HG03025 (cell line): ENCODE results near the gene SRSF7.
"Not testable (repeated sequence)": the region's sequence is repeated elsewhere in the genome, so short reads cannot be mapped to it uniquely, and the experiment has no call there.

Experiments
- ATAC-seq: cut with Tn5 transposase; IDR thresholded peaks from one replicate; pipeline ENCODE4 v1.9.1; 2021; ENCODE audit warnings: mild to moderate bottlenecking, moderate library complexity; ENCODE audit not compliant: unreplicated experiment, low FRiP score

Gene SRSF7

GRCh38 chr2:38706846-38707345 lies 44.3 kb downstream of the SRSF7 start:
- no peak for ATAC-seq

- no peak for ATAC-seq
These were observed 46.5 kb downstream of the SRSF7 start for GRCh38 chr2:38704664-38705063.

- ATAC-seq: not testable (repeated sequence)
These were observed 47.8 kb downstream of the SRSF7 start for GRCh38 chr2:38703336-38703735.

GRCh38 chr2:38702413-38702812 lies 48.7 kb downstream of the SRSF7 start:
- no peak for ATAC-seq

GRCh38 chr2:38701542-38701941 lies 49.6 kb downstream of the SRSF7 start:
- ATAC-seq: no peak

GRCh38 chr2:38700881-38701458 lies 50.2 kb downstream of the SRSF7 start:
- no peak for ATAC-seq

GRCh38 chr2:38700113-38700785 lies 50.9 kb downstream of the SRSF7 start:
- no peak for ATAC-seq

- ATAC-seq: no peak
These were observed 52.6 kb downstream of the SRSF7 start for GRCh38 chr2:38698467-38699003.

GRCh38 chr2:38697116-38697840 lies 53.9 kb downstream of the SRSF7 start:
- no peak for ATAC-seq
